ENCODE measurements around the gene KCTD15.

DNA sequence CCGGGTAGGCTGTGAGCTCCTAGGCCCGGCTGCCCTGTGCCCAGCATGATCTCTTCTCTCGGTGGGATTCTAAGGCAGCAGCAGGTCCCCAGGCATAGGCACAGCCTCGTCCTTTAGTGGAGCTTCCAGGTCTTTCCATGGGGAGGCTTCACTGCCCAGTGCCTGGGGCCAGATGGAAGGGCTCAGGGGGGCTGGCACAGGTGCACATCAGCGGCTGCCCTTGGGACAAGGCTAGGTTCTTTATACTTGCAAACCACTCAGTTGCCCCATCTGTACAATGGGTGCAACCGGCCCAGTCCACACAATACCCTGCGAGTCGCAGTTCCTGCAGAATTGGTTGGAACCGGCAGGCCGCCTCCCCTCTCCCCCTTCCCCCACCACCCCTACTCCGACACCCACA is 14.2 kb downstream of the KCTD15 start:
- TF ChIP-seq EZH2 (IDR thresholded peaks at IDR 0.05), result no peak
- no peak for TF ChIP-seq POLR2AphosphoS5 (IDR thresholded peaks at IDR 0.05; ENCODE audit: borderline replicate concordance, low read depth, low read length)
